Muscle of arm (tissue), 14 donors: ENCODE measurements around the gene RAP1GDS1. TPM values are rescaled to one million over a fixed set of nuclear protein-coding genes. Genes with fewer than 3 reads are reported as not detected.

Experiments used
- DNase-seq: peaks from one replicate; pipeline ENCODE4 v3.0.0-alpha.2; 2013
- long read RNA-seq, 11 donors: transcript quantifications; one replicate each; lab custom pipeline, GENCODE V29; 2026
- polyA plus RNA-seq, 12 donors: library from polyadenylated mRNA; unstranded; fragments of 120-200 nt; gene quantifications; one replicate each; pipeline ENCODE4 v1.2.1, GENCODE V29; 2013; ENCODE audit not compliant: insufficient read length in 12 of 12

The RAP1GDS1 gene
- 10 to 100 TPM in 11 of 12 donors, not detected in 1; 22.6 to 30.3 (median 26.0) TPM for polyA plus RNA-seq
- long read RNA-seq, donor 1, partial matches to known transcripts: 0 of 2 reads
- long read RNA-seq, donor 1, other reads (novel, unspliced or antisense): 0 of 2 reads
- long read RNA-seq, donor 2, partial matches to known transcripts: 6 of 14 reads
- long read RNA-seq, donor 2, other reads (novel, unspliced or antisense): 0 of 14 reads
- long read RNA-seq, donor 3, partial matches to known transcripts: 0 of 4 reads
- long read RNA-seq, donor 3, other reads (novel, unspliced or antisense): 0 of 4 reads
- long read RNA-seq, donor 4, partial matches to known transcripts: 0 of 4 reads
- long read RNA-seq, donor 4, other reads (novel, unspliced or antisense): 0 of 4 reads
- long read RNA-seq, donor 5, partial matches to known transcripts: 0 of 5 reads
- long read RNA-seq, donor 5, other reads (novel, unspliced or antisense): 0 of 5 reads
- long read RNA-seq, donor 6, partial matches to known transcripts: 6 of 8 reads
- long read RNA-seq, donor 6, other reads (novel, unspliced or antisense): 0 of 8 reads
- long read RNA-seq, donor 7, partial matches to known transcripts: 0 of 6 reads
- long read RNA-seq, donor 7, other reads (novel, unspliced or antisense): 0 of 6 reads
- long read RNA-seq, donor 8, partial matches to known transcripts: 0 of 4 reads
- long read RNA-seq, donor 8, other reads (novel, unspliced or antisense): 0 of 4 reads
- long read RNA-seq, donor 9, partial matches to known transcripts: 5 of 8 reads
- long read RNA-seq, donor 9, other reads (novel, unspliced or antisense): 0 of 8 reads
- long read RNA-seq, donor 10, partial matches to known transcripts: 0 of 6 reads
- long read RNA-seq, donor 10, other reads (novel, unspliced or antisense): 0 of 6 reads
- long read RNA-seq, donor 11, partial matches to known transcripts: 0 of 5 reads
- long read RNA-seq, donor 11, other reads (novel, unspliced or antisense): 0 of 5 reads

- peak; percentile 97 for DNase-seq
These were observed at the start of gene RAP1GDS1 for GRCh38 chr4:98260579-98261404. Gene RAP1GDS1, plus strand, starts transcription at chr4:98261384. Its CDS starts 182 bp downstream, at chr4:98261566.

DNA sequence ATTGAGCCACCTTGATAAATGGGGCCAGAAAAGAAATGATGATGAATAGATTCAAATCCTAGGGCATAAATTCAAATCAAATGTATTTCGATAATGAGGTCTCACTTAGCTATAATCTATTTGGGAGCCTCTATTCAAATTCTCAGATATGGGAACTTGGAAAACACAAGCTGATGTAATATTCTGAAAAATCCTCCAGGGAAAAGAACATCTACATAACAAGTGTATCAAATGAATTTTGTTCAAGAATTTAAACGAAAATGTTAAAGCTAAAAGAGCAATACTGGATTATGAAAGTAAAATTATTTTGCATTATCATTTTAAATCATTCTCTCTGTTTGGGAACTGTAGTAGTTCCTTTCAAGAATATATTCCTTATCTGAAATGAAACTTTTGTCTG is 38.9 kb upstream of the RAP1GDS1 start:
- DNase-seq: no peak

- DNase-seq: no peak
These were observed 34.8 kb upstream of the RAP1GDS1 start for GRCh38 chr4:98226396-98226795.

DNA sequence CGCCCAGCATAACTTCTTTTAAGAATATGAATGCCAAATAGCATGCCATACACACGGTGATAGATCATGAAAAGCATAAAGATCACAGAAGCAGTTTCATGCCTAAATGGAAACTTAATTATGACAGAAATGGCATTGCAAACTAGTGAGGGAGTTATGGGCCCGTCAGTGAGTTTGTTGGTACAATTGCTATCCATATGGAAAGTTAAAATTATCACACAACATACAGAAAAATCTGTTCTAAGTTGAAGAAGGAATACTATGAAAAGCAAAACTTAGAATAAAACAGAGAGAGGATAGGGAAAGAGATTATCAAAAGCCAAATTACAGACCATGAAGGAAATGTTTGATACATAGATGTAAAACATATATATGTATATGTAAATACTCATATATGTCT is 30.2 kb upstream of the RAP1GDS1 start:
- DNase-seq: no peak

DNA sequence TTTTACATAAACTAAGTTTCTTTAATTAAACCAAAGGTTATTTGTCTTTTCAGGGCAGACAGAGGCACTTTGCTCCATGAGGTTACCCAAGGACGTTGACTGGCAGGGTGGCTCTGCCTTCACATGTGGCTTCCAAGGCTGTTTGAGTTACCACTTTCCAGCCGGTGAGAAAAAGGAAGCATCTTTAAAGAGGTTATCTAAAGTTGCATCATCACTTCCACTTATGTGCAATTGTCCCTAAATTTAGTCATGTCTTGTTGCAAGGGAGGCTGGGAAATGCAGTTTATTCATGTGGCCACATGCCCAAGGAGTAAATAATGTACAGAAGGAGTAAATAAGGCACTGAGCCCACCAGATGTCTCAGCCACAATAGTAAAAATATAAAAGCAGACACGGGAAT is 29.0 kb upstream of the RAP1GDS1 start:
- no peak for DNase-seq

GRCh38 chr4:98237204-98237603 is 24.0 kb upstream of the RAP1GDS1 start:
- DNase-seq: no peak

DNA sequence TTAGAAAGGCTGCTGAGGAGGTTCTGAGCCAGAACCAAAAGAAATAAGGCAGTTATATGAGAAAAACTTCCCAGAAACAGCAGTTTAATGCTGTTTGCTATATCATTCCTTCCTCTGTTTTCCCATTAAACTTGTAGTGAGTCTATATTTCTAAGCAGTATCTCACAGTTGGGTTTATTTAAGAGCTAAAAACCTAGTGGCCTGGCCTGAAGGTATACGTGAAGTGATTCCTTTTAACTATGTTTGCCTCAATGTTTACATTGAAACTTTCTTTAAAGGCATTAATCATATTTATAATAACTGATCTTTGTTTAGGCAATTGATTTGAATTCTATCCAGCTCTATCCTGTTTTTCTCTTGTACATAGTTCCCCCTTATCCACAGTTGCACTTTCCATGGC is 19.1 kb upstream of the RAP1GDS1 start:
- no peak for DNase-seq

- no peak for DNase-seq
These were observed 18.6 kb upstream of the RAP1GDS1 start for GRCh38 chr4:98242538-98242937.

DNA sequence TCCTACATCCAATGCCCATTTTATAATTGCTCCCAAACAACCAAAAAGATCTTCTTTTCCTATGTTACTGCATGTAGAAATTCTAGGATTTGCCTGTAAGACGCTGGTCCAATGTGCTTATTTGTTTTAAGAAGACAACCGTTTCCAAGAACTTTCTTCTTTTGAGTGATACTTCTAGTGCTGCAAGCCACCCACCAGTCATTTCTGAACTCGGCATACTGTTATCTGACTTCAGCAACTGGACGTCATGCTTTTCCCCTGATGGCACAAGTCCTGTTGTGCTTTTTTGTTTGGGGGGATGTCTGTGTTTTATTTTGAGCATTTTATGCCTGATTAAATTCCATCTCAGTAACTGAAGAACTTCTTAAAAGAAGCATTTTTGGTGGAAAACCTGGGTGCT is 16.0 kb upstream of the RAP1GDS1 start:
- no peak for DNase-seq

GRCh38 chr4:98248934-98249333 is 12.2 kb upstream of the RAP1GDS1 start:
- no peak for DNase-seq

GRCh38 chr4:98249831-98250230 is 11.4 kb upstream of the RAP1GDS1 start:
- no peak for DNase-seq

- DNase-seq: no peak
These were observed 7.7 kb upstream of the RAP1GDS1 start for GRCh38 chr4:98253499-98253898.

- DNase-seq: no peak
These were observed 1.1 kb upstream of the RAP1GDS1 start for GRCh38 chr4:98260047-98260578.

GRCh38 chr4:98261405-98262291 is 464 bp downstream of the RAP1GDS1 start:
- DNase-seq: peak; percentile 59

- DNase-seq: no peak
These were observed 1.2 kb downstream of the RAP1GDS1 start for GRCh38 chr4:98262431-98262830.

DNA sequence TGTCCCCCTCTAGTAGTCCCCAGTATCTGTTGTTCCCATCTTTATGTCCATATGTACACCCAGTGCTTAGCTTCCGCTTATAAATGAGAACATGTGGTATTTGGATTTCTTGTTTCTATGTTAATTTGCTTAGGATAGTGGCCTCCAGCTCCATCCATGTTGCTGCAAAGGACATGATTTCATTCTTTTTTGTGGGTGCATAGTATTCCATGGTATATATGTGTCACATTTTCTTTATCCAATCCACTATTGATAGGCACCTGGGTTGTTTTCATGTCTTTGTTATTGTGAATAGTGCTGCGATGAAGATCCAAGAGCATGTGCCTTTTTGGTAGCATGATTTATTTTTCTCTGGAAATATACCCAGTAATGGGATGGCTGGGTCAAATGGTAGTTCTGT is 6.3 kb downstream of the RAP1GDS1 start:
- DNase-seq: no peak

GRCh38 chr4:98275145-98275544 is 14.0 kb downstream of the RAP1GDS1 start:
- DNase-seq: no peak

DNA sequence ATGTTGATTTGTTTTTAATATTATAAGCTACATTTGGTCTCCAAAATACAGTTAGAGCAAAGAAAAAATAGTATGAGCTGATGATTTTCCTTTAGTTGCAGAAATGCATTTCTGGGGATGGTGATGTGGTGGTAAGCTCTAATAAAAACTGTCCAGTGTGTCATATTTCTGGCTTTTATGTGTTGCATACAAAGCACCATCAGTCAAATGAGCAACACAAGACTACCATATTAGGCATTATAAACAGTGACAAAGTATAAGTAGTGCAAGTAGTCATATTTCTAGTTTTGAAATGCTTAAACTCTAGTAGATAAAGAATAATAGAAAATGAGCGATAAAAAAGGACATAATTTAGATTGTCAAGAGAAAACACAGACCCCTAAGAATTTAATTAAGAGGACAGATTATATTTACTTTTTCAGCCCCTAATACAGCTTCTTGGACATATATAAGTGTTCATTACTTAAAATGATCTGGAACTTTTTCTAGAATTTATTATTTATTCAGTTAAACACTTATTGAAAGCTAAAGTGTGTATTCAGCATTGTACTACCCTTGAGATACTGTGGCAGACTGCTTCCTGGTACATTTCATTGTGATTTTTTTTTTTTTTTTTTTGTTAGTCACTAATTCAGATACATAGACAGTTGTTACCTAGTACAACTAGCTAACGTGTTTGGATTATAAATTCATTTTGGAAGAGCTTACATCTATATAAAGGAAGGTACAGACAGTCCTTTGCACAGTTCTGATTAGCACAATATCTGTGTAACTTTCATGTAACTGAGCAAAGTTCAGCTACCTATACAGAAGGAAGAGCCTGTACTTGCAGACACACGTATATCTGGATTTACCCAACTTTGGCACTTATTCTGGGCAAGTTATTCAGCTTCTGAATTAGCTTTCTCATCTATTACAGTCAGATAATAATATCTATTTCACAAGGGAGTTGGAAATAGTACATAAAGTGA is 22.3 kb downstream of the RAP1GDS1 start:
- DNase-seq: no peak

GRCh38 chr4:98284640-98285046 is 23.5 kb downstream of the RAP1GDS1 start:
- no peak for DNase-seq
